ENCODE measurements around the gene PKM.

The PKM gene

GRCh38 chr15:72237029-72237852, 6.3 kb upstream of the PKM start:
- peak; percentile 52 for DNase-seq
- TF ChIP-seq CTCF (IDR thresholded peaks at IDR 0.05; ENCODE audit: low read length): no peak
- TF ChIP-seq EZH2 (optimal IDR thresholded peaks at IDR 0.05; ENCODE audit: low read depth, low read length): no peak
- TF ChIP-seq EZH2phosphoT487 (IDR thresholded peaks at IDR 0.05; ENCODE audit: low read length): no peak
- Histone ChIP-seq H2AFZ (ENCODE audit: low read length) (no peak overlapping the region), H3K4me1 (ENCODE audit: low read length) (peaks cover 15% of the 10 kb centered on the region; the same call in 1 of the 2 replicates), H3K9me2 (replicated peaks; ENCODE audit: insufficient read depth, low read length) (no peaks in the 10 kb centered on the region), H3K4me3 (ENCODE audit: low read length) (0 out of 2 replicates have a peak overlapping the region, but pooled peaks have one; percentile 9), H3K36me3 (replicated peaks; ENCODE audit: insufficient read depth, low read length) (no peaks in the 10 kb centered on the region), H3K9ac (ENCODE audit: low read length) (peak overlapping the region; percentile 6; the same call in 1 of the 2 replicates), H3K79me2 (ENCODE audit: low read length) (no peaks in the 10 kb centered on the region), H3K9me3 (replicated peaks; ENCODE audit: insufficient read depth, low read length) (no peaks in the 10 kb centered on the region), H3K27ac (ENCODE audit: low read length) (no peak overlapping the region), H3F3A (ENCODE audit: insufficient read depth, low read length) (peaks cover 2% of the 10 kb centered on the region; the same call in 1 of the 2 replicates), H4K20me1 (ENCODE audit: insufficient read depth, low read length) (no peaks in the 10 kb centered on the region), H3K27me3 (replicated peaks; ENCODE audit: insufficient read depth, low read length) (no peaks in the 10 kb centered on the region), H3K4me2 (ENCODE audit: low read depth, low read length) (peak overlapping the region; percentile 25)

GRCh38 chr15:72236381-72237003, 5.5 kb upstream of the PKM start:
- H3K4me1 ChIP-seq (ENCODE audit: low read length): peaks cover 18% of the 10 kb centered on the region; the same call in 1 of the 2 replicates
- no peak overlapping the region for H3K9ac ChIP-seq (ENCODE audit: low read length)
- no peak overlapping the region for H2AFZ ChIP-seq (ENCODE audit: low read length)
- H3K36me3 ChIP-seq (replicated peaks; ENCODE audit: insufficient read depth, low read length): no peaks in the 10 kb centered on the region
- H3K9me2 ChIP-seq (replicated peaks; ENCODE audit: insufficient read depth, low read length): no peaks in the 10 kb centered on the region
- no peak overlapping the region for H3K4me3 ChIP-seq (ENCODE audit: low read length)
- no peaks in the 10 kb centered on the region for H3K9me3 ChIP-seq (replicated peaks; ENCODE audit: insufficient read depth, low read length)
- no peak overlapping the region for H3K4me2 ChIP-seq (ENCODE audit: low read depth, low read length)
- H4K20me1 ChIP-seq (ENCODE audit: insufficient read depth, low read length): no peaks in the 10 kb centered on the region
- TF ChIP-seq EZH2phosphoT487 (IDR thresholded peaks at IDR 0.05; ENCODE audit: low read length) (no peak), CTCF (IDR thresholded peaks at IDR 0.05; ENCODE audit: low read length) (no peak), EZH2 (optimal IDR thresholded peaks at IDR 0.05; ENCODE audit: low read depth, low read length) (no peak)
- H3F3A ChIP-seq (ENCODE audit: insufficient read depth, low read length): peaks cover 9% of the 10 kb centered on the region
- DNase-seq: no peak
- H3K27ac ChIP-seq (ENCODE audit: low read length): no peak overlapping the region
- no peaks in the 10 kb centered on the region for H3K27me3 ChIP-seq (replicated peaks; ENCODE audit: insufficient read depth, low read length)
- no peaks in the 10 kb centered on the region for H3K79me2 ChIP-seq (ENCODE audit: low read length)

GRCh38 chr15:72235298-72235697, 4.3 kb upstream of the PKM start:
- no peaks in the 10 kb centered on the region for H3K36me3 ChIP-seq (replicated peaks; ENCODE audit: insufficient read depth, low read length)
- H3K27ac ChIP-seq (ENCODE audit: low read length): no peak overlapping the region
- peaks cover 18% of the 10 kb centered on the region; the same call in 1 of the 2 replicates for H3K4me1 ChIP-seq (ENCODE audit: low read length)

More at GRCh38 chr15:72235298-72235697, 4.3 kb upstream of the PKM start:
- Histone ChIP-seq H3K4me3 (ENCODE audit: low read length) (no peak overlapping the region), H3K27me3 (replicated peaks; ENCODE audit: insufficient read depth, low read length) (no peaks in the 10 kb centered on the region), H2AFZ (ENCODE audit: low read length) (no peak overlapping the region), H3K4me2 (ENCODE audit: low read depth, low read length) (no peak overlapping the region), H3K9ac (ENCODE audit: low read length) (no peak overlapping the region), H3F3A (ENCODE audit: insufficient read depth, low read length) (peaks cover 18% of the 10 kb centered on the region), H4K20me1 (ENCODE audit: insufficient read depth, low read length) (no peaks in the 10 kb centered on the region), H3K9me2 (replicated peaks; ENCODE audit: insufficient read depth, low read length) (no peaks in the 10 kb centered on the region), H3K9me3 (replicated peaks; ENCODE audit: insufficient read depth, low read length) (no peaks in the 10 kb centered on the region), H3K79me2 (ENCODE audit: low read length) (peaks cover 5% of the 10 kb centered on the region)
- TF ChIP-seq EZH2phosphoT487 (IDR thresholded peaks at IDR 0.05; ENCODE audit: low read length) (no peak), EZH2 (optimal IDR thresholded peaks at IDR 0.05; ENCODE audit: low read depth, low read length) (no peak), CTCF (IDR thresholded peaks at IDR 0.05; ENCODE audit: low read length) (no peak)
- no peak for DNase-seq

All from MM.1S (cell line).